Natural killer cell (primary cell): ENCODE results near the gene MYZAP. TPM values are rescaled to one million over a fixed set of nuclear protein-coding genes. Genes with fewer than 3 reads are reported as not detected.

Experiments
- ATAC-seq, 3 donors: fragments of 150-1000 bp in 2 of 3; fragments of 200-7000 bp in 1 of 3; cut with Tn5 transposase; 1 replicate in 1 of 3; 2 replicates in 2 of 3; pipeline ENCODE4 v1.10.0; 2021; ENCODE audit warnings: mild to moderate bottlenecking in 2 of 3, moderate library complexity in 2 of 3
- DNase-seq, 2 donors: peaks; one replicate each; pipeline versions ENCODE4 v3.0.0 to v3.0.0-alpha.2; 2013 to 2021; ENCODE audit warnings: mixed read lengths in 1 of 2
- H3K27ac ChIP-seq: one replicate; pipeline ENCODE4 v1.5.1; 2013; ENCODE audit warnings: mild to moderate bottlenecking, low read length
- H3K27me3 ChIP-seq: one replicate; pipeline ENCODE4 v1.6.1; 2013; ENCODE audit warnings: low read length; ENCODE audit not compliant: control insufficient read depth, insufficient read depth
- H3K36me3 ChIP-seq: one replicate; pipeline ENCODE4 v1.6.1; 2013; ENCODE audit warnings: low read length; ENCODE audit not compliant: control insufficient read depth, insufficient read depth
- H3K4me1 ChIP-seq: one replicate; pipeline ENCODE4 v1.6.1; 2013; ENCODE audit warnings: low read length; ENCODE audit not compliant: control insufficient read depth, insufficient read depth
- H3K4me3 ChIP-seq: one replicate; pipeline ENCODE4 v1.5.1; 2013; ENCODE audit warnings: low read length
- H3K9me3 ChIP-seq: one replicate; pipeline ENCODE4 v1.6.1; 2013; ENCODE audit warnings: low read length; ENCODE audit not compliant: control insufficient read depth, insufficient read depth
- H3K27ac Mint-ChIP-seq, 2 donors: one replicate each; pipeline ENCODE4 v1.8.0; 2022; ENCODE audit warnings: mild to moderate bottlenecking in 2 of 2, mixed read lengths in 2 of 2, moderate library complexity in 1 of 2
- H3K27me3 Mint-ChIP-seq, 2 donors: one replicate each; pipeline ENCODE4 v1.8.0; 2022; ENCODE audit warnings: low read depth in 2 of 2, mixed read lengths in 2 of 2
- H3K36me3 Mint-ChIP-seq: one replicate; pipeline ENCODE4 v1.8.0; 2022; ENCODE audit warnings: mixed read lengths
- H3K4me1 Mint-ChIP-seq, 2 donors: one replicate each; pipeline ENCODE4 v1.8.0; 2022; ENCODE audit warnings: mixed read lengths in 2 of 2
- H3K4me3 Mint-ChIP-seq: one replicate; pipeline ENCODE4 v1.8.0; 2022; ENCODE audit warnings: mild to moderate bottlenecking, moderate library complexity, mixed read lengths
- H3K9me3 Mint-ChIP-seq, 2 donors: one replicate each; pipeline ENCODE4 v1.8.0; 2022; ENCODE audit warnings: mixed read lengths in 2 of 2
- CTCF ChIP-seq: fragments of 200-600 bp; IDR thresholded peaks from one replicate; pipeline ENCODE4 v1.8.0; 2022; ENCODE audit warnings: antibody characterized with exemption
- WGBS: methylation state at CpG from one replicate; pipeline ENCODE4 v1.1.7; 2013; ENCODE audit warnings: missing lambda C conversion rate; ENCODE audit not compliant: insufficient coverage; 5-methylcytosine and 5-hydroxymethylcytosine counted together
- intact Hi-C: fragments of 100-400 bp; cut with micrococcal nuclease; formaldehyde crosslinking; loops from one replicate; pipeline ENCODE4 v1.14.2; 2022
- total RNA-seq, 4 donors: library from RNA; stranded (reverse); fragments of 120-200 nt in 1 of 4; gene quantifications; one replicate each; pipeline versions ENCODE4 v1.2.3 to v1.2.4, GENCODE V29; 2013 to 2022

Gene MYZAP
- total RNA-seq, 3 donors from 2014 or later (not counting 1 experiment from before 2014, with no cell fraction given) = not detected

- Mint-ChIP-seq H3K36me3 (peaks cover 21% of the 10 kb centered on the region), H3K9me3 (no peaks in the 10 kb centered on the region), H3K27me3 (no peaks in the 10 kb centered on the region), H3K4me1 (no peaks in the 10 kb centered on the region), H3K4me3 (no peak overlapping the region), H3K27ac (no peak overlapping the region)
- intact Hi-C loops = no loop called here
- Histone ChIP-seq H3K27ac (no peak overlapping the region), H3K9me3 (no peaks in the 10 kb centered on the region), H3K27me3 (no peaks in the 10 kb centered on the region), H3K36me3 (peaks cover 10% of the 10 kb centered on the region), H3K4me3 (no peak overlapping the region), H3K4me1 (no peaks in the 10 kb centered on the region)
- DNase-seq (no peak), ATAC-seq (no peak)
- no peak for TF ChIP-seq CTCF
- WGBS = 100% methylated on average over 1 of the region's 3 CpGs
These were observed 129.2 kb downstream of the MYZAP start for GRCh38 chr15:57720867-57721266.

GRCh38 chr15:57726411-57726810, 134.7 kb downstream of the MYZAP start:
- Mint-ChIP-seq H3K9me3 (no peaks in the 10 kb centered on the region), H3K27ac (no peak overlapping the region), H3K36me3 (peaks cover 6% of the 10 kb centered on the region), H3K27me3 (no peaks in the 10 kb centered on the region), H3K4me1 (no peaks in the 10 kb centered on the region), H3K4me3 (no peak overlapping the region)
- H3K4me3 ChIP-seq = no peak overlapping the region
- H3K36me3 ChIP-seq = no peaks in the 10 kb centered on the region
- 100% methylated on average over 3 of the region's 3 CpGs for WGBS
- no peak for ATAC-seq
- H3K4me1 ChIP-seq = no peaks in the 10 kb centered on the region
- TF ChIP-seq CTCF = no peak
- H3K27ac ChIP-seq = no peak overlapping the region
- DNase-seq = no peak
- H3K27me3 ChIP-seq = no peaks in the 10 kb centered on the region
- no peaks in the 10 kb centered on the region for H3K9me3 ChIP-seq
- intact Hi-C loops = no loop called here

- Mint-ChIP-seq H3K4me1 (no peaks in the 10 kb centered on the region), H3K4me3 (no peak overlapping the region), H3K36me3 (peaks cover 6% of the 10 kb centered on the region), H3K9me3 (no peaks in the 10 kb centered on the region), H3K27me3 (no peaks in the 10 kb centered on the region), H3K27ac (no peak overlapping the region)
- H3K27me3 ChIP-seq = no peaks in the 10 kb centered on the region
- H3K9me3 ChIP-seq = no peaks in the 10 kb centered on the region
- TF ChIP-seq CTCF = no peak
- ATAC-seq = no peak
- no peaks in the 10 kb centered on the region for H3K36me3 ChIP-seq
- intact Hi-C loops = no loop called here
- no peak overlapping the region for H3K4me3 ChIP-seq
- H3K4me1 ChIP-seq = no peaks in the 10 kb centered on the region
- DNase-seq = no peak
- 98% methylated on average over 6 of the region's 6 CpGs for WGBS
- no peak overlapping the region for H3K27ac ChIP-seq
These were observed 135.3 kb downstream of the MYZAP start for GRCh38 chr15:57727031-57727430.

GRCh38 chr15:57728436-57728835, 136.7 kb downstream of the MYZAP start:
- no peaks in the 10 kb centered on the region for H3K36me3 ChIP-seq
- no peak overlapping the region for H3K4me3 ChIP-seq
- no peaks in the 10 kb centered on the region for H3K9me3 ChIP-seq
- Mint-ChIP-seq H3K27ac (no peak overlapping the region), H3K27me3 (no peaks in the 10 kb centered on the region), H3K9me3 (no peaks in the 10 kb centered on the region), H3K4me3 (no peak overlapping the region), H3K36me3 (peaks cover 6% of the 10 kb centered on the region), H3K4me1 (peaks cover 0 to 6% of the 10 kb centered on the region in 2 donors)
- TF ChIP-seq CTCF = no peak
- no peak overlapping the region for H3K27ac ChIP-seq
- 97% methylated on average over 8 of the region's 8 CpGs for WGBS
- no peak for ATAC-seq
- H3K27me3 ChIP-seq = no peaks in the 10 kb centered on the region
- H3K4me1 ChIP-seq = no peaks in the 10 kb centered on the region
- DNase-seq = no peak
- intact Hi-C loops = no loop called here
